ENCODE measurements around the gene HSP90AA1. TPM values are rescaled to one million over a fixed set of nuclear protein-coding genes. Genes with fewer than 3 reads are reported as not detected.

The HSP90AA1 gene
- total RNA-seq, 4 donors from 2014 or later = 227 to 609 (median 488) TPM

DNA sequence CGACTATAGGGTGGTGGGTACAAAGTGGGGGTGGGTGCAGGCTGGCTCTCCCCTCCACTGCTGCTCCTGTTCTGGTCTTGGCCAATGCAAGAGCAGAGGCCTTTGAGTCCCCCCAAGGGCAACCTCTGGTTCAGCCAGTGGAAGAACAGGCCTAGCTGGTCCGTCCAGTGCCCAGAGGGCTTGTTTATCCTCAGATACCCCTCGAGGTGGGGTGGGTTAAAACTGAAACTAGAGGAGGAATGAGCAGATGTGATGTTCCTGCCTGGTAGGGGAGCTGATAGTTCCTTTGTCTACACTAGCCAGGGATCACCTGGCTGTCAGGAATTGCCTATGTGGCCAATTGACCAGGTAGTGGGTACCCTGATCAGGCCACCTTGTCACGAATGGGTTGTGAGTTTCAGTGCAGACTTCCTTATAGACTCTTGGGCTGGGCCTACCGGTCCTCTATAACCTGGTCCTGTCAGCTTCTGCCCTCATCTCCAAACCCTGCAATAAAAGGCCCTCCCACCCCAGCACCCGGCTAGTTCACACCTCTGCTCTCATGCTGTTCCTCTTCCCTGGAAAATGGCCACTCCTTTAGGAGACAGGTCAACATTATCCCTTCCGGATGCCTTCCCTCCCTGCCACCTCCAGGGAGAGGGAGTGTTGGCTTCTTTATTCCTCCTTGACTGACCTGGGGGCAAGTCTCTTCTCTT lies 10.7 kb upstream of the HSP90AA1 start:
- Histone ChIP-seq H3K9me3 (no peaks in the 10 kb centered on the region), H3K4me1 (peaks cover 7% of the 10 kb centered on the region in 2 donors), H3K27me3 (no peaks in the 10 kb centered on the region), H3K27ac (no peak overlapping the region), H3K36me3 (no peaks in the 10 kb centered on the region), H3K4me3 (no peak overlapping the region)
- intact Hi-C loops (cut with DNase I; ENCODE audit: low total_unique reads) = loop anchor here (2.0 kb wide), 2 partner anchors 35 to 391 kb away; no protein-coding TSS in a partner anchor
- TF ChIP-seq, protein P1, sequence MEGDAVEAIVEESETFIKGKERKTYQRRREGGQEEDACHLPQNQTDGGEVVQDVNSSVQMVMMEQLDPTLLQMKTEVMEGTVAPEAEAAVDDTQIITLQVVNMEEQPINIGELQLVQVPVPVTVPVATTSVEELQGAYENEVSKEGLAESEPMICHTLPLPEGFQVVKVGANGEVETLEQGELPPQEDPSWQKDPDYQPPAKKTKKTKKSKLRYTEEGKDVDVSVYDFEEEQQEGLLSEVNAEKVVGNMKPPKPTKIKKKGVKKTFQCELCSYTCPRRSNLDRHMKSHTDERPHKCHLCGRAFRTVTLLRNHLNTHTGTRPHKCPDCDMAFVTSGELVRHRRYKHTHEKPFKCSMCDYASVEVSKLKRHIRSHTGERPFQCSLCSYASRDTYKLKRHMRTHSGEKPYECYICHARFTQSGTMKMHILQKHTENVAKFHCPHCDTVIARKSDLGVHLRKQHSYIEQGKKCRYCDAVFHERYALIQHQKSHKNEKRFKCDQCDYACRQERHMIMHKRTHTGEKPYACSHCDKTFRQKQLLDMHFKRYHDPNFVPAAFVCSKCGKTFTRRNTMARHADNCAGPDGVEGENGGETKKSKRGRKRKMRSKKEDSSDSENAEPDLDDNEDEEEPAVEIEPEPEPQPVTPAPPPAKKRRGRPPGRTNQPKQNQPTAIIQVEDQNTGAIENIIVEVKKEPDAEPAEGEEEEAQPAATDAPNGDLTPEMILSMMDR (IDR thresholded peaks at IDR 0.05 in 4 of 5, conservative IDR thresholded peaks at IDR 0.05 in 1 of 5) = no peak
- no peak for TF ChIP-seq POLR2A (IDR thresholded peaks at IDR 0.05)
- ATAC-seq (no peak), DNase-seq (no peak)
- in situ Hi-C loops (cut with MboI; ENCODE audit: low sequenced_read_pairs in 4 of 4) = loop anchor here (5.0 to 25.0 kb wide), 6 partner anchors 35 to 385 kb away; partner anchors contain the start of gene DYNC1H1 (in 3 of the 4)

- ATAC-seq (peak; percentile 89), DNase-seq (peak; percentile 72 to 75)
- Histone ChIP-seq H3K9me3 (no peaks in the 10 kb centered on the region), H3K4me1 (peaks cover 7% of the 10 kb centered on the region in 2 donors), H3K4me3 (no peak overlapping the region), H3K27me3 (no peaks in the 10 kb centered on the region), H3K27ac (peak overlapping the region in 1 of 4 donors; percentile 16), H3K36me3 (no peaks in the 10 kb centered on the region)
- intact Hi-C loops (cut with DNase I; ENCODE audit: low total_unique reads) (loop anchor here (1.0 to 2.0 kb wide), 3 partner anchors 34 to 390 kb away; no protein-coding TSS in a partner anchor), in situ Hi-C loops (cut with MboI; ENCODE audit: low sequenced_read_pairs in 4 of 4) (loop anchor here (5.0 to 25.0 kb wide), 6 partner anchors 34 to 384 kb away; partner anchors contain the start of gene DYNC1H1 (in 3 of the 4))
- TF ChIP-seq, protein P1 (IDR thresholded peaks at IDR 0.05 in 4 of 5, conservative IDR thresholded peaks at IDR 0.05 in 1 of 5) = peak; percentile 73 to 87 (median 77)
- no peak for TF ChIP-seq POLR2A (IDR thresholded peaks at IDR 0.05)
Measured at GRCh38 chr14:102096569-102097188, 9.8 kb upstream of the HSP90AA1 start.

DNA sequence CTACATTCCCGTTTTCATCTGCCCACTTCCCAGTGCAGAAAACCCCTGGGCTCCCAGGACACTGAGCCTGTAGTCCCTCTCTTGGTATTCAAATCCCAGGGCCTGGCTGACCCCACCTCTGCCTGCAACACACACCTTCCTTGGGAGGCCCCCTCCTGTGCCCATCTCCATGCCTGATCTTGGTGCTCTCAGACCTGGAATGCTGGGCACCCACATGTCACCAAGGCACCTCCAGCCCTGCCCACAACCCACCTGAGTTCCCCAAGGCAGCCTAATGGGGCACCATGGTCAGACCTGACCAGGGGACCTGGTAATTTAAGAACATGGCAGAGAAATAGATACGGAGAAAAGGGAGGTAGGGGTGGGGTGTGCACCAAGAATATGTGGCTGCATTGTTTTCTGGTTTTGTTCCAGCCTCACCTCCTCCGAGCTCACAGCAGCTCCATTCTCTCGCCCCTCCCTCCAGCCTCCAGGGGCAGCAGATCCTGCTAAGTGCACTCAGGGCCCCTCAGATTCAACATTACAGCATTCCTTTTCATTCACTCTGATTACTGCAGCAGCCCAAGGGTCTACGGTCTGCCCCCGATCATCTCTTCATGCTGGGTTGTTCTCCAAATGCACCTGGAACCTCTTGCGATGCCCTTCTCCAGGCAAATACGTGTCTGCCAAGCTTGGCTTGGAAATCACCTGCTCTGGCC lies 9.2 kb upstream of the HSP90AA1 start:
- ATAC-seq = peak in 1 of 2 donors; percentile 18
- intact Hi-C loops (cut with DNase I; ENCODE audit: low total_unique reads) = loop anchor here (1.0 to 2.0 kb wide), 3 partner anchors 33 to 389 kb away; no protein-coding TSS in a partner anchor
- H3K9me3 ChIP-seq = no peaks in the 10 kb centered on the region
- peaks cover 7% of the 10 kb centered on the region in 2 donors for H3K4me1 ChIP-seq
- H3K27me3 ChIP-seq = no peaks in the 10 kb centered on the region
- DNase-seq = no peak
- in situ Hi-C loops (cut with MboI; ENCODE audit: low sequenced_read_pairs in 4 of 4) = loop anchor here (5.0 to 25.0 kb wide), 6 partner anchors 34 to 384 kb away; partner anchors contain the start of gene DYNC1H1 (in 3 of the 4)
- no peak overlapping the region for H3K27ac ChIP-seq
- no peaks in the 10 kb centered on the region for H3K36me3 ChIP-seq
- TF ChIP-seq, protein P1 (IDR thresholded peaks at IDR 0.05 in 4 of 5, conservative IDR thresholded peaks at IDR 0.05 in 1 of 5) = no peak
- no peak for TF ChIP-seq POLR2A (IDR thresholded peaks at IDR 0.05)
- H3K4me3 ChIP-seq = no peak overlapping the region

DNA sequence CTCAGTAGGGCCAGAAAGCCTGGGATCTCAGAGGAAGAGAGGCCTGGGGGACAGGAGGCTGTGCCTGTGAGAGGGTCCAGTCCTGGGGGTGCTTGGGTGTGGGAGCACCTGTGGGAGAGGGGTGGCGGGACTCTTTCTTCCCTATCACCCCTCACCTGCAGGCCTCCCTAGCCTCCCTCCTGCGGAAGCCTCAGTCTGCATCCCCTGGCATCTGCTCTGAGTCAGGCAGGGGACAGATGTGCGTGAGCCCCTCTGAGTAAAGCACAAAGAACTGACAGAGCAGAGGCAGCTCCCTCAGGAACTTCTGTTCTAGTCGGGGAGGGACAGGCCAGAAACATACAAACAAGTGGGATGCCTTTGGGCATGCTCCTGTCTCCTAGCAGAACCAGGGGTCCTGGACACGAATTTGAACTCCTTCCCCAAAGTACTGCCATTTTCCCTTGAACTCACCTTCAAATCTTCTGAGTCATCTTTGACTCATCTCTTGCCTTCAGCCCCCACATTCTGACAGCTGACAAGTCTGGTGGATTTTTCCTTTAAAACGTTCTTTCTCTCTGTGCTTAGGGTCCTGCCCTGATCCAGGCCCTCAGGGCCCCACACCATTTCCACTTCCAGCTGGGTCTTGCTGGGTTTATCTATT lies 8.5 kb upstream of the HSP90AA1 start:
- Histone ChIP-seq H3K4me1 (peaks cover 7% of the 10 kb centered on the region in 2 donors), H3K27me3 (no peaks in the 10 kb centered on the region), H3K9me3 (no peaks in the 10 kb centered on the region), H3K4me3 (no peak overlapping the region), H3K36me3 (no peaks in the 10 kb centered on the region), H3K27ac (no peak overlapping the region)
- no peak for ATAC-seq
- in situ Hi-C loops (cut with MboI; ENCODE audit: low sequenced_read_pairs in 4 of 4) (loop anchor here (5.0 to 25.0 kb wide), 6 partner anchors 33 to 383 kb away; partner anchors contain the start of gene DYNC1H1 (in 3 of the 4)), intact Hi-C loops (cut with DNase I; ENCODE audit: low total_unique reads) (no loop called here)
- TF ChIP-seq POLR2A (IDR thresholded peaks at IDR 0.05) = no peak
- TF ChIP-seq, protein P1 (IDR thresholded peaks at IDR 0.05 in 4 of 5, conservative IDR thresholded peaks at IDR 0.05 in 1 of 5) = no peak
- no peak for DNase-seq

Measured in gastrocnemius medialis (tissue), 4 donors.